Fibroblast of skin of back (primary cell): ENCODE data around the gene KIF19.
A peak's percentile ranks its signal among the peaks of the same experiment; 100 is the strongest.

ENCODE experiments used
- DNase-seq: peaks from one replicate; pipeline ENCODE4 v3.0.0-alpha.2; 2013

The KIF19 gene

GRCh38 chr17:74362810-74363498 is 36.9 kb downstream of the KIF19 start:
- no peak for DNase-seq

GRCh38 chr17:74367206-74367605 is 41.2 kb downstream of the KIF19 start, which contains the start of gene GPR142:
TSS of gene GPR142 (plus strand) at chr17:74367506. CDS start at chr17:74369541, 2,035 bp downstream.
- no peak for DNase-seq

- DNase-seq, result peak; percentile 53
These were observed 42.5 kb downstream of the KIF19 start for GRCh38 chr17:74368341-74369081.

GRCh38 chr17:74369221-74369620 is 43.2 kb downstream of the KIF19 start:
- no peak for DNase-seq

- DNase-seq, result no peak
These were observed 43.9 kb downstream of the KIF19 start for GRCh38 chr17:74369665-74370490.

- no peak for DNase-seq
These were observed 45.7 kb downstream of the KIF19 start for GRCh38 chr17:74371653-74372147.

- no peak for DNase-seq
These were observed 46.4 kb downstream of the KIF19 start for GRCh38 chr17:74372426-74372825.

GRCh38 chr17:74373838-74374606 is 48.0 kb downstream of the KIF19 start:
- no peak for DNase-seq

DNA sequence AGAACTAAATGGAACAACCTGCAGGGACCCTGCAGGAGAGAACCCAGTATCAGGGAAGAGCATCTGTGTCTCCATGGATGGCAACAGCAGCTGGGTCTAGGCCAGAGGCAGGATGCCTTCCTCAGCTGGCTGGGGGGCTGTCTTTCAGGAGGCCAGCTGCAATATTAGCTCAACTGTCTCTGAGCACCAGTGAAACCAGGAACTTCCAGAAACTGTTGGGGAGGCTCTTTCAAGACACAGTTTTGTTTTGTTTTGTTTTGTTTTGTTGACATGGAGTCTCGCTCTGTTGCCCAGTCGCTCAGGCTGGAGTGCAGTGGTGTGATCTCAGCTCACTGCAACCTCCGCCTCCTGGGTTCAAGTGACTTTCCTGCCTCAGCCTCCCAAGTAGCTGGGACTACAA is 48.8 kb downstream of the KIF19 start:
- no peak for DNase-seq

- DNase-seq, result peak; percentile 66
These were observed 53.6 kb downstream of the KIF19 start for GRCh38 chr17:74379495-74380085.

- no peak for DNase-seq
These were observed 54.3 kb downstream of the KIF19 start for GRCh38 chr17:74380086-74380958.

GRCh38 chr17:74380959-74381808 is 55.2 kb downstream of the KIF19 start:
- DNase-seq, result no peak

GRCh38 chr17:74383141-74383540 is 57.1 kb downstream of the KIF19 start:
- DNase-seq, result no peak

DNA sequence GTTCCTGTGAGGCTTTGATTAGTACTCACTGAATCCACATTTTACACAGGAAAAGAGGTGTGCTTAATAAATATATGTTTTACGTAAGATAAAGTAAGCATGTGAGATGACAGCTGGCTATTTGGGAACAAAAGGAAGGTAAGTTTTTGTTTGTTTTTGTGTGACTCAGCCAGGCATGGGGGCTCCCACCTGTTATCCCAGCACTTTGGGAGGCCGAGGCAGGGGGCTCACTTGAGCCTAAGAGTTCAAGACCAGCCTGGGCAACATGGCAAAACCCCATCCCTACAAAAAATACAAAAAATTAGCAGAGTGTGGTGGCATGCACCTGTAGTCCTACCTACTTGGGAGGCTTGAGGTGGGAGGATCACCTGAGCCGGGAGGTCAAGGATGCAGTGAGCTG is 59.2 kb downstream of the KIF19 start:
- DNase-seq, result no peak

DNA sequence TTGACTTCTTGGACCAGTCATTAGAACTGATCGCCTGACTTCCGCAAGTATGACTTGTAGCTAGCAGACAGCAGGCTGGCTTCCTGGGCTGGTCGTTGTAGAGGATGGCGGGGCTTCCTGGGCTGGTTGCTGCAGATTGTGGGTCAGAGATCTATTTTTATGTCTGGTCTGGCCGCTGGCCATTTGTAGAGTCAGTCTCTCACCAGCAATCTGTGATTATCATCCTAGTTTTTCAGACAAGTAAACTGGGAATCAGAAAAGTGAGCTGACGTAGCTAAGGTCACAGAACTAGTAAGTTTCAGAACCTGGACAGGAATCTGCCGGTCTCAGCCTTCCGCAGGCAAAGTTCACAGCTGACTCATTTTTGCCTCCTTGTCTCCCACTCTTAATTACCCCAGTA is 60.4 kb downstream of the KIF19 start:
- DNase-seq, result no peak

- no peak for DNase-seq
These were observed 61.6 kb downstream of the KIF19 start for GRCh38 chr17:74387365-74388218.

DNA sequence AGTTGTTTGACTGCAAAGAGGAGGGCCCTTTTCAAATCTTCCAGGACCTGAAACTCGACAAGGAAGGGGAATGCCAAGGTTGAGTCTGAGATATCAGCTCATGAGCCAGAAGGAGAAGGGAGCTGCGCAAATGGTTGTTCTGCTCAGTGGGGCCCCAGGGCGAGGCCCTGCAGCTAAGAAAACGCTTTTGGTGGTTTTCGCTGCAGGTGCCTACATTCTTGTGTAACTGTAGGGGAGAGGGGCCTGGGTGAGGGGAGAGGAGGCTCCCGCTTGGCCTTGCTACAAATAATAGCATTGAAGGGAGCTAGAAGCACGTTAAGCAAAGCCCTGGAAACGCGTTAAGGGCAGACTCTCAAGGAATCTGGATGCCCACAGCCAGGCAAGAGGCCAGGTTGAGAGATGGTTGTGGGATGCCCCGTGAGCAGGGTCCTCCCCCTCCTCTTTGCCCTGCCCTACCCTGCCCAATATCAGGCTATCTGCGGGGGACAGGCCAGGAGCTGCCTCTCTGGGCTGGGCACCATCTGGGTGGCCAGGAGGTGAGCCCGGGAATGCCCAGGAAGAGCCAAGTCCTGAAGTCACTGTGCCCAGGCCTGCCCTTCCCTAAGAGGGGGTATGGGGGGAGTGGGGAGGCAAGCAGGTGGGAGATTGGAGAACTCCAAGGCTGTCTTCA is 63.2 kb downstream of the KIF19 start:
- no peak for DNase-seq
